Caco-2 (cell line): ENCODE measurements around the gene PPAN. TPM values are rescaled to one million over a fixed set of nuclear protein-coding genes. Genes with fewer than 3 reads are reported as not detected.

ENCODE experiments used
- BruUV-seq: library from RNA; stranded (reverse); fragments of 400-500 nt; replicated peaks from 2 replicates; lab custom pipeline; 2021; lab: Mats Ljungman, UMichigan
- CTCF ChIA-PET: fragments of 300-600 bp; sonication (Branson Sonifier 250); formaldehyde crosslinking; loops from one replicate; lab custom pipeline; 2022; ENCODE audit warnings: antibody characterized with exemption; lab: Charles Lee
- POLR2A ChIA-PET: fragments of 300-600 bp; sonication (Branson Sonifier 250); formaldehyde crosslinking; loops from one replicate; lab custom pipeline; 2022; ENCODE audit warnings: antibody characterized with exemption; lab: Charles Lee
- DNase-seq, 2 experiments: peaks; one replicate each; pipeline versions ENCODE4 v3.0.0 to v3.0.0-alpha.2; 2020 to 2022
- H3K27me3 ChIP-seq: replicated peaks from 2 replicates; pipeline ENCODE4 v1.6.0; 2011; ENCODE audit warnings: low read length; ENCODE audit not compliant: control insufficient read depth, insufficient read depth
- H3K36me3 ChIP-seq: 2 replicates; pipeline ENCODE4 v1.5.1; 2011; ENCODE audit warnings: low read length; ENCODE audit not compliant: control insufficient read depth, insufficient read depth
- H3K4me1 ChIP-seq: fragments of 250-450 bp; sonication (Bioruptor Pico); 2 replicates; pipeline ENCODE4 v1.5.1; 2020; ENCODE audit warnings: mild to moderate bottlenecking
- H3K4me3 ChIP-seq: 2 replicates; pipeline ENCODE4 v1.5.1; 2011; ENCODE audit warnings: low read depth, mild to moderate bottlenecking, control low read depth, low read length
- H3K9me3 ChIP-seq: fragments of 250-450 bp; sonication (Bioruptor Pico); 2 replicates; pipeline ENCODE4 v1.5.1; 2020; ENCODE audit warnings: mild to moderate bottlenecking, moderate library complexity
- H3K27ac Mint-ChIP-seq: one replicate; pipeline ENCODE4 v1.8.0; 2022; ENCODE audit warnings: mixed read lengths; ENCODE audit not compliant: unreplicated experiment
- H3K27me3 Mint-ChIP-seq: one replicate; pipeline ENCODE4 v1.8.0; 2022; ENCODE audit warnings: mixed read lengths; ENCODE audit not compliant: insufficient read depth, unreplicated experiment
- H3K36me3 Mint-ChIP-seq: one replicate; pipeline ENCODE4 v1.8.0; 2022; ENCODE audit warnings: mild to moderate bottlenecking, mixed read lengths; ENCODE audit not compliant: insufficient read depth, unreplicated experiment
- H3K4me1 Mint-ChIP-seq: one replicate; pipeline ENCODE4 v1.8.0; 2022; ENCODE audit warnings: low read depth, mixed read lengths; ENCODE audit not compliant: unreplicated experiment
- H3K4me3 Mint-ChIP-seq: one replicate; pipeline ENCODE4 v1.8.0; 2022; ENCODE audit warnings: mild to moderate bottlenecking, moderate library complexity, mixed read lengths; ENCODE audit not compliant: unreplicated experiment
- H3K9me3 Mint-ChIP-seq: one replicate; pipeline ENCODE4 v1.8.0; 2022; ENCODE audit warnings: mixed read lengths; ENCODE audit not compliant: unreplicated experiment
- intact Hi-C: fragments of 100-400 bp; cut with micrococcal nuclease; formaldehyde crosslinking; loops from one replicate; pipeline ENCODE4 v1.10.0; 2022; ENCODE audit not compliant: unreplicated experiment
- total RNA-seq: library from RNA; stranded (reverse); gene quantifications from 2 replicates; pipeline ENCODE4 v1.2.3, GENCODE V29; 2022
- TF ChIP-seq, protein P1 (sequence below), 2 experiments: fragments of 200-600 bp in 1 of 2; IDR thresholded peaks; 1 replicate in 1 of 2; 2 replicates in 1 of 2; pipeline versions ENCODE4 v1.5.1 to v1.8.0; 2011 to 2022; ENCODE audit warnings: antibody characterized with exemption in 1 of 2, control low read depth in 1 of 2, inconsistent platforms in 1 of 2, low read depth in 1 of 2, low read length in 1 of 2, mild to moderate bottlenecking in 1 of 2, moderate library complexity in 1 of 2; ENCODE audit not compliant: insufficient read depth in 1 of 2, severe bottlenecking in 1 of 2, unreplicated experiment in 1 of 2

PPAN gene
- total RNA-seq, 1 experiment from 2014 or later, result 62.8 TPM

DNA sequence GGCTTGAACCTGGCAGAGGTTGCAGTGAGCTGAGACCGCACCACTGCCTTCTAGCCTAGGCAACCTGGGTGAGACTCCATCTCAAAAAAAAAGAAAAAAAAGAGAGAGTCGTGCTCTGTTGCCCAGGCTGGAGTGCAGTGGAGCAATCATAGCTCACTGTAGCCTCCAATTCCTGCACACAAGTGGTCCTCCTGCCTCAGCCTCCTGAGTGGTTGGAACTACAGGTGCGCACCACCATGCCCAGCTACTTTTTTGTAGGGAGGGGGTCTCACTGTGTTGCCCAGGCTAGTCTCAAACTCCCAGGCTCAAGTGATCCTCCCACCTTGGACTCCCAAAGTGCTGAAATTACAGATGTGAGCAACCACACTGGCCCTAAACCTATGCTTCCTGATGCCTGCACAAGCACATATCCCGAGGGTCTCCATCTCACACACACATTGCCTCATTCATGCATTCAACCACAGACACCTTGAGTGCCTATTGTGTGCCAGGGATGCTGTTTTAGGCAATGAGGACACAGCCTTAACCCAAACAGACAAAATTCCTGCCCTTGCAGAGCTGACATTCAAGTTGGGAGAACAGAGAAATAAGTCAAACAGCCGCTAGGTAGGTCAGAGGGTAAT, 5.9 kb upstream of the PPAN start:
- intact Hi-C loops, result no loop called here
- Histone ChIP-seq H3K36me3 (no peaks in the 10 kb centered on the region), H3K4me3 (no peak overlapping the region), H3K9me3 (no peaks in the 10 kb centered on the region), H3K27me3 (no peaks in the 10 kb centered on the region), H3K4me1 (no peaks in the 10 kb centered on the region)
- no peak overlapping the region for H3K4me3 Mint-ChIP-seq
- peaks cover 2% of the 10 kb centered on the region for H3K27me3 Mint-ChIP-seq
- TF ChIP-seq, protein P1, sequence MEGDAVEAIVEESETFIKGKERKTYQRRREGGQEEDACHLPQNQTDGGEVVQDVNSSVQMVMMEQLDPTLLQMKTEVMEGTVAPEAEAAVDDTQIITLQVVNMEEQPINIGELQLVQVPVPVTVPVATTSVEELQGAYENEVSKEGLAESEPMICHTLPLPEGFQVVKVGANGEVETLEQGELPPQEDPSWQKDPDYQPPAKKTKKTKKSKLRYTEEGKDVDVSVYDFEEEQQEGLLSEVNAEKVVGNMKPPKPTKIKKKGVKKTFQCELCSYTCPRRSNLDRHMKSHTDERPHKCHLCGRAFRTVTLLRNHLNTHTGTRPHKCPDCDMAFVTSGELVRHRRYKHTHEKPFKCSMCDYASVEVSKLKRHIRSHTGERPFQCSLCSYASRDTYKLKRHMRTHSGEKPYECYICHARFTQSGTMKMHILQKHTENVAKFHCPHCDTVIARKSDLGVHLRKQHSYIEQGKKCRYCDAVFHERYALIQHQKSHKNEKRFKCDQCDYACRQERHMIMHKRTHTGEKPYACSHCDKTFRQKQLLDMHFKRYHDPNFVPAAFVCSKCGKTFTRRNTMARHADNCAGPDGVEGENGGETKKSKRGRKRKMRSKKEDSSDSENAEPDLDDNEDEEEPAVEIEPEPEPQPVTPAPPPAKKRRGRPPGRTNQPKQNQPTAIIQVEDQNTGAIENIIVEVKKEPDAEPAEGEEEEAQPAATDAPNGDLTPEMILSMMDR (IDR thresholded peaks at IDR 0.05; ENCODE audit: insufficient read depth in 1 of 2, low read depth in 1 of 2, low read length in 1 of 2, severe bottlenecking in 1 of 2, unreplicated experiment in 1 of 2), result no peak
- ChIA-PET POLR2A (no interaction called here), CTCF (no interaction called here)
- BruUV-seq, result no TSS peak
- no peak overlapping the region for H3K27ac Mint-ChIP-seq
- H3K36me3 Mint-ChIP-seq, result peaks cover 15% of the 10 kb centered on the region
- H3K4me1 Mint-ChIP-seq, result no peaks in the 10 kb centered on the region
- no peak for DNase-seq
- H3K9me3 Mint-ChIP-seq, result no peaks in the 10 kb centered on the region

DNA sequence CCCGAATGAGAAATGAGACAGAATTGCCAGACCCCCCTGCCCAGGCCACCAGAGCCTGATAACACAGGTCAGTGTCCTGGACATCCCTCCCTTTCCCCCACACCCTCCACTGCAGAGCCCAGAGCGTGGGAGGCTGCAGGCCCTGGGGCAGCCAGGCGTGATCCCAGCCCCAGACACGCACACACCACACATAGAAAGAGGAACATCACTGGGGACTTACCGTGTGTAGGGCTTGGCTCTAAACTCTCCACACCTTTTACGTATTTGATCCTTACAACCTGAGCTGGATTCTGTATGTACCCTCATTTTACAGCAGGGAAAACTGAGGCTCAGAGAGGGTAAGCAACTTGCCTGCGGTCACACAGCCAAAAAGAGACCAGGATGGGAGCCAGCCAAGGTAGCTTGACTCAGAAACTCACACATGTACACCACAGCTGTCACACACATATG, 3.4 kb upstream of the PPAN start:
- TF ChIP-seq, protein P1 (IDR thresholded peaks at IDR 0.05; ENCODE audit: insufficient read depth in 1 of 2, low read depth in 1 of 2, low read length in 1 of 2, severe bottlenecking in 1 of 2, unreplicated experiment in 1 of 2), result no peak
- no peak overlapping the region for H3K27ac Mint-ChIP-seq
- no peak overlapping the region for H3K4me3 Mint-ChIP-seq
- POLR2A ChIA-PET, result no interaction called here
- CTCF ChIA-PET, result interaction anchor here (0.6 kb wide), 1 partner anchor 89 kb away, joined by 4 read pairs; no protein-coding TSS in a partner anchor
- no peak overlapping the region for H3K4me3 ChIP-seq
- H3K9me3 Mint-ChIP-seq, result no peaks in the 10 kb centered on the region
- no peak for DNase-seq
- intact Hi-C loops, result no loop called here
- BruUV-seq, result no TSS peak
- H3K36me3 ChIP-seq, result no peaks in the 10 kb centered on the region
- peaks cover 5% of the 10 kb centered on the region for H3K4me1 Mint-ChIP-seq
- no peaks in the 10 kb centered on the region for H3K27me3 ChIP-seq
- peaks cover 2% of the 10 kb centered on the region for H3K27me3 Mint-ChIP-seq
- H3K9me3 ChIP-seq, result no peaks in the 10 kb centered on the region
- H3K4me1 ChIP-seq, result no peaks in the 10 kb centered on the region; the same call in 1 of the 2 replicates
- H3K36me3 Mint-ChIP-seq, result peaks cover 20% of the 10 kb centered on the region

DNA sequence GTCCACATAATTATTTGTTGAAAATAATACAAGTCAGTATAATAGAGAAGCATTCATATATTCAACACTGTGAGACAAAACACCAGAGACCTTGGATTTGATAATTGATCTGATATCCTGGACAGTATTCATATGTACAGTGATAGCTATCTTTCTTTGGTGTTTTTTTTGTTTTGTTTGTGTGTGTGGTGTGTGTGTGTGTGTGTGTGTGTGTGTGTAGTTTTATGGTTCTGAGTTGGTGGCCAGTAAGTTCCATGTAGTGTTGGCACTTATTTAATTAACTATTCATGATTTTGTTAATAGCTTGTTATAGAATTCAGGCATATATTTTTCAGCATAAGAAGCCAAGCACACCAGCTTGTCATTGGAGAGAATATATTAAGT, 2.0 kb upstream of the PPAN start:
- H3K4me3 ChIP-seq, result no peak overlapping the region
- no peaks in the 10 kb centered on the region for H3K36me3 ChIP-seq
- Mint-ChIP-seq H3K27me3 (peaks cover 2% of the 10 kb centered on the region), H3K4me3 (no peak overlapping the region), H3K36me3 (peaks cover 33% of the 10 kb centered on the region), H3K9me3 (no peaks in the 10 kb centered on the region), H3K4me1 (peaks cover 5% of the 10 kb centered on the region), H3K27ac (no peak overlapping the region)
- POLR2A ChIA-PET, result interaction anchor here (0.6 kb wide), 1 partner anchor 328 kb away, joined by 8 read pairs; no protein-coding TSS in a partner anchor
- no peaks in the 10 kb centered on the region for H3K9me3 ChIP-seq
- no TSS peak for BruUV-seq
- no peak for DNase-seq
- no peaks in the 10 kb centered on the region; the same call in 1 of the 2 replicates for H3K4me1 ChIP-seq
- intact Hi-C loops, result no loop called here
- TF ChIP-seq, protein P1 (IDR thresholded peaks at IDR 0.05; ENCODE audit: insufficient read depth in 1 of 2, low read depth in 1 of 2, low read length in 1 of 2, severe bottlenecking in 1 of 2, unreplicated experiment in 1 of 2), result no peak
- H3K27me3 ChIP-seq, result no peaks in the 10 kb centered on the region
- CTCF ChIA-PET, result no interaction called here
